Activated CD8-positive, alpha-beta memory T cell treated with anti-CD3 and anti-CD28 coated beads, Interleukin-2, amount 10 ng/mL, durations not matched to agents 7 days and 5 days (primary cell): ENCODE results near the gene TSPAN15. TPM values are rescaled to one million over a fixed set of nuclear protein-coding genes. Genes with fewer than 3 reads are reported as not detected.

Experiments
- ATAC-seq: fragments of 150-1000 bp; cut with Tn5 transposase; one replicate; pipeline ENCODE4 v1.10.0; 2021; ENCODE audit warnings: moderate library complexity
- CTCF ChIA-PET: fragments of 350-600 bp; sonication (Branson Sonifier 250); formaldehyde crosslinking; loops from one replicate; lab custom pipeline; 2021; ENCODE audit warnings: antibody characterized with exemption; lab: Charles Lee
- DNase-seq: peaks from one replicate; pipeline ENCODE4 v3.0.0-alpha.2; 2020
- H3K27ac Mint-ChIP-seq: one replicate; pipeline ENCODE4 v1.8.0; 2021; ENCODE audit warnings: mild to moderate bottlenecking, mixed read lengths
- H3K27me3 Mint-ChIP-seq: one replicate; pipeline ENCODE4 v1.8.0; 2021; ENCODE audit warnings: mixed read lengths
- H3K36me3 Mint-ChIP-seq: one replicate; pipeline ENCODE4 v1.8.0; 2021; ENCODE audit warnings: mild to moderate bottlenecking, mixed read lengths
- H3K4me1 Mint-ChIP-seq: one replicate; pipeline ENCODE4 v1.8.0; 2021; ENCODE audit warnings: mixed read lengths
- H3K4me3 Mint-ChIP-seq: one replicate; pipeline ENCODE4 v1.8.0; 2021; ENCODE audit warnings: mild to moderate bottlenecking, moderate library complexity, mixed read lengths
- H3K9me3 Mint-ChIP-seq: one replicate; pipeline ENCODE4 v1.8.0; 2022; ENCODE audit warnings: low read depth, mixed read lengths
- total RNA-seq, 2 experiments: library from RNA; stranded (reverse); gene quantifications; one replicate each; pipeline ENCODE4 v1.2.3, GENCODE V29; 2021

The TSPAN15 gene
- 1 to 10 TPM; 2.5 to 4.2 TPM for total RNA-seq

DNA sequence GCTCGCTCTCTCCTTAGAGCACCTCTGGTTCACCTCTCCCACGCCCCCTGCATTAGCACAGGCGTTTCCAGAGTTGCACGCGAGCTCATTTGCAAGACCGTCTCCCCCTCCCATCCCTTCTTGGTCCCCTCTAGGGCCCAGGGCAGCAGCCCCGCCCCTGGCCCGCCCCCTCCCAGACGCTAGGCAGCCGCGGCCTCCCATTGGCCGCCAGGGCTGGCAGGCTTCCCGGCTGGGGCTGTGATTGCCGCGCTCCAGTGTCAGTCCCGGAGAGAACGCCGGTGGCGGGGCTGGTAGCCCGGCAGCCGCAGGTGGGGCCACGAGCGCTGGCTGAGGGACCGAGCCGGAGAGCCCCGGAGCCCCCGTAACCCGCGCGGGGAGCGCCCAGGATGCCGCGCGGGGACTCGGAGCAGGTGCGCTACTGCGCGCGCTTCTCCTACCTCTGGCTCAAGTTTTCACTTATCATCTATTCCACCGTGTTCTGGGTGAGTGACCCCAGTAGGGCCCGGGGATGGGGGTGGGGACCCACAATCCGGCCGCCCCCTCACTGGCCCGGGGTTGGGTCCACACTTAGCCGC is at the start of gene TSPAN15:
Gene TSPAN15, plus strand, starts transcription at position 257 of the 575 bp plus-strand sequence. Its CDS starts 130 bp downstream, at position 387.
- ATAC-seq (peak; percentile 94), DNase-seq (peak; percentile 84)
- H3K27ac Mint-ChIP-seq: no peak within 1 kb of the TSS
- CTCF ChIA-PET: interaction anchor here (0.9 to 6.8 kb wide), 6 partner anchors 9 to 55 kb away, joined by 3 to 23 read pairs (median 6); no protein-coding TSS in a partner anchor
- H3K4me3 Mint-ChIP-seq: peak within 1 kb of the TSS; percentile 73
- H3K4me1 Mint-ChIP-seq: peaks cover 28% of the 10 kb centered on the region
- no peaks in the 10 kb centered on the region for H3K36me3 Mint-ChIP-seq
- H3K27me3 Mint-ChIP-seq: peaks cover 17% of the 10 kb centered on the region
- H3K9me3 Mint-ChIP-seq: no peaks in the 10 kb centered on the region

- no peak for DNase-seq
- no peaks in the 10 kb centered on the region for H3K9me3 Mint-ChIP-seq
- no peak overlapping the region for H3K4me3 Mint-ChIP-seq
- CTCF ChIA-PET: interaction anchor here (2.9 kb wide), 1 partner anchor 10 kb away, joined by 15 read pairs; no protein-coding TSS in a partner anchor
- no peak for ATAC-seq
- H3K4me1 Mint-ChIP-seq: peaks cover 2% of the 10 kb centered on the region
- H3K27me3 Mint-ChIP-seq: no peaks in the 10 kb centered on the region
- no peak overlapping the region for H3K27ac Mint-ChIP-seq
- peaks cover 36% of the 10 kb centered on the region for H3K36me3 Mint-ChIP-seq
Measured at GRCh38 chr10:69402386-69402785, 48.9 kb upstream of the TSPAN15 start.

DNA sequence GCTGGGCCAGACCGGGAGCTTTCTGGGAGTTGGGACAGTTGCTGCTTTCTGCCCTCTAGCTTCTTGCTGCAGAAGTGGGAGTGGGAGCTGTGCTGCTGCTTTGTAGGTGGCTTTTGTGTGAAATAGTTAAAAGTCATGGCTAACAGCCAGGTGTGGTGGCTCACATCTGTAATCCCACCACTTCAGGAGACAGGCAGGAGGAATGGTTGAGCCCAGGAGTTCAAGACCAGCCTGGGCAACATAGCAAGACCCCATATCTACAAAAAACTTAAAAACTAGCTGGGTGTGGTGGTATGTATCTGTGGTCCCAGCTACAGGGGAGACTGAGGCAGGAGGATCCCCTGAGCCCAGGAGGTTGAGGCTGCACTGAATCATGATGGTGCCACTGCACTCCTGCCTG is 48.2 kb upstream of the TSPAN15 start:
- no peaks in the 10 kb centered on the region for H3K27me3 Mint-ChIP-seq
- no peak for ATAC-seq

DNA sequence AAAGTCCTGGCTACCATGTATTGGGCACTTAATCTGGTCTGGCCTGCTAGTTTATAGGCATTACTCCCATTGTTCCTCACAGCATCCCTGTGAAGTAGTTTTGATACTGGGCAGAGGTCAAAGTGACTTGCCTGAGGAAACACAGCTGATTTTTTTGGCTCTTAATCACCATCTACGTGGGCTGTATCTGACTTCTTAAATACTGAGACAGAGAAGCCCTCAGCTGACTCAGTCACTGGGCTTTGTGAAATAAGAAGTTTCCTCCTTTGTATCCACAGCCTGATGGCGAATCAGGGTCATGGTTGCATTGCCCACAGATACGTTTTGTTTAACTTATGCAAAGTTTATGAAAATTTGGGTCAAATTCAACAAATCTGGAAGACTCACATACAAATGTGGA is 47.7 kb upstream of the TSPAN15 start:
- Mint-ChIP-seq H3K27ac (no peak overlapping the region), H3K9me3 (no peaks in the 10 kb centered on the region), H3K27me3 (no peaks in the 10 kb centered on the region), H3K4me1 (peaks cover 9% of the 10 kb centered on the region), H3K36me3 (peaks cover 30% of the 10 kb centered on the region), H3K4me3 (no peak overlapping the region)
- no peak for DNase-seq
- no peak for ATAC-seq
- CTCF ChIA-PET: interaction anchor here (0.6 to 2.9 kb wide), 5 partner anchors 11 to 479 kb away, joined by 3 to 15 read pairs (median 3); no protein-coding TSS in a partner anchor

More for the DNA sequence above, 48.2 kb upstream of the TSPAN15 start:
- Mint-ChIP-seq H3K4me3 (no peak overlapping the region), H3K4me1 (peaks cover 5% of the 10 kb centered on the region), H3K27ac (no peak overlapping the region), H3K36me3 (peaks cover 35% of the 10 kb centered on the region), H3K9me3 (no peaks in the 10 kb centered on the region)
- CTCF ChIA-PET: interaction anchor here (0.6 to 2.9 kb wide), 4 partner anchors 10 to 478 kb away, joined by 3 to 15 read pairs (median 4); no protein-coding TSS in a partner anchor
- DNase-seq: no peak

GRCh38 chr10:69404786-69405185 is 46.5 kb upstream of the TSPAN15 start:
- DNase-seq: no peak
- no peak overlapping the region for H3K27ac Mint-ChIP-seq
- H3K4me3 Mint-ChIP-seq: no peak overlapping the region
- CTCF ChIA-PET: interaction anchor here (2.9 kb wide), 1 partner anchor 12 kb away, joined by 15 read pairs; no protein-coding TSS in a partner anchor
- H3K27me3 Mint-ChIP-seq: no peaks in the 10 kb centered on the region
- ATAC-seq: no peak
- peaks cover 15% of the 10 kb centered on the region for H3K4me1 Mint-ChIP-seq
- peaks cover 24% of the 10 kb centered on the region for H3K36me3 Mint-ChIP-seq
- no peaks in the 10 kb centered on the region for H3K9me3 Mint-ChIP-seq

GRCh38 chr10:69405221-69405620 is 46.0 kb upstream of the TSPAN15 start:
- CTCF ChIA-PET: interaction anchor here (1.0 kb wide), 1 partner anchor 60 kb away, joined by 3 read pairs; no protein-coding TSS in a partner anchor
- no peak for ATAC-seq
- no peak overlapping the region for H3K27ac Mint-ChIP-seq
- peaks cover 18% of the 10 kb centered on the region for H3K4me1 Mint-ChIP-seq
- H3K27me3 Mint-ChIP-seq: no peaks in the 10 kb centered on the region
- H3K9me3 Mint-ChIP-seq: no peaks in the 10 kb centered on the region
- peaks cover 20% of the 10 kb centered on the region for H3K36me3 Mint-ChIP-seq
- H3K4me3 Mint-ChIP-seq: no peak overlapping the region
- DNase-seq: no peak

- Mint-ChIP-seq H3K27ac (peak overlapping the region; percentile 50), H3K36me3 (peaks cover 13% of the 10 kb centered on the region), H3K4me3 (no peak overlapping the region), H3K4me1 (peaks cover 18% of the 10 kb centered on the region), H3K9me3 (no peaks in the 10 kb centered on the region), H3K27me3 (no peaks in the 10 kb centered on the region)
- DNase-seq (no peak), ATAC-seq (no peak)
- CTCF ChIA-PET: interaction anchor here (0.7 to 3.0 kb wide), 15 partner anchors 8 to 231 kb away, joined by 3 to 44 read pairs (median 12); partner anchors contain the start of genes TACR2 and TSPAN15
Measured at GRCh38 chr10:69406302-69406811, 44.9 kb upstream of the TSPAN15 start.

GRCh38 chr10:69406816-69407580 is 44.3 kb upstream of the TSPAN15 start:
- Mint-ChIP-seq H3K27ac (no peak overlapping the region), H3K27me3 (no peaks in the 10 kb centered on the region), H3K4me1 (peaks cover 18% of the 10 kb centered on the region), H3K36me3 (peaks cover 8% of the 10 kb centered on the region), H3K9me3 (no peaks in the 10 kb centered on the region), H3K4me3 (no peak overlapping the region)
- CTCF ChIA-PET: interaction anchor here (0.7 to 3.0 kb wide), 26 partner anchors 9 to 417 kb away, joined by 3 to 44 read pairs (median 10); partner anchors contain the start of genes TACR2 and TSPAN15
- no peak for DNase-seq
- ATAC-seq: no peak

DNA sequence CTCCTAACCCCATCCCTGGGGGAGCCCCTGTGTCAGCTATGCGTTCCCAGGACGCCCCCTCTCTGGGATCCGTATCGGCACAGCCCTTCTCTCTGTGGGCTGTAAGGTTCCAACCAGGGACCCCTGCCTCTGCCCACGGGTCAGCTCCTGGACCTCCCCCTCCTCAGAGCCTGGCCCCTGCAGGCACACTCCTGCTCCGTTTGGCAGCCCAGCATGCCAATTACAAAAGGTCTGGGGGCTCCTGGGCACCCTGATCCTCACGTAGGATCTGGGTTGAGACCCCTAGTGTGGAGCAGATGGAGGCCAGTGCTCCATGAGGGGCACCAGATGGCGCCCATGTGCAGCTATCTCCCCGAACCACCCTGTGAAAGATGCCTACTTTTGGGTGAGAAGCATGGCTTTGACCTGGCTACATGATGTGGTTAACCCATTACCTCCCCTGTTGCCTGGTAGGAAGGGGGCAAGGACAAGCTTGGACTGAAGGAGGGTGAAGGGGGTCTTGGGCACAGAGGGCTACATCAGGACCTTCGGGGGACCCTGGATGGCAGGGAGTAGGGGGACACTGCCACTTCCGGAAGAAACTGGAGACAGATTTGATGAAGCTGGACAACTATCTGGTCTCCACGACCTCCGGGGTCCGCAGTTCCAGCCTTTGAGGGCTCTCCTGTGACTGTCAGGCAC is 43.5 kb upstream of the TSPAN15 start:
- no peaks in the 10 kb centered on the region for H3K27me3 Mint-ChIP-seq
- peaks cover 4% of the 10 kb centered on the region for H3K36me3 Mint-ChIP-seq
- ATAC-seq: no peak
- peaks cover 18% of the 10 kb centered on the region for H3K4me1 Mint-ChIP-seq
- peak; percentile 56 for DNase-seq
- H3K4me3 Mint-ChIP-seq: no peak overlapping the region
- H3K9me3 Mint-ChIP-seq: no peaks in the 10 kb centered on the region
- CTCF ChIA-PET: interaction anchor here (0.5 to 3.0 kb wide), 46 partner anchors 9 to 452 kb away, joined by 3 to 44 read pairs (median 4); partner anchors contain the start of genes DDX21, FAM241B, TACR2 and TSPAN15
- peak overlapping the region; percentile 77 for H3K27ac Mint-ChIP-seq

DNA sequence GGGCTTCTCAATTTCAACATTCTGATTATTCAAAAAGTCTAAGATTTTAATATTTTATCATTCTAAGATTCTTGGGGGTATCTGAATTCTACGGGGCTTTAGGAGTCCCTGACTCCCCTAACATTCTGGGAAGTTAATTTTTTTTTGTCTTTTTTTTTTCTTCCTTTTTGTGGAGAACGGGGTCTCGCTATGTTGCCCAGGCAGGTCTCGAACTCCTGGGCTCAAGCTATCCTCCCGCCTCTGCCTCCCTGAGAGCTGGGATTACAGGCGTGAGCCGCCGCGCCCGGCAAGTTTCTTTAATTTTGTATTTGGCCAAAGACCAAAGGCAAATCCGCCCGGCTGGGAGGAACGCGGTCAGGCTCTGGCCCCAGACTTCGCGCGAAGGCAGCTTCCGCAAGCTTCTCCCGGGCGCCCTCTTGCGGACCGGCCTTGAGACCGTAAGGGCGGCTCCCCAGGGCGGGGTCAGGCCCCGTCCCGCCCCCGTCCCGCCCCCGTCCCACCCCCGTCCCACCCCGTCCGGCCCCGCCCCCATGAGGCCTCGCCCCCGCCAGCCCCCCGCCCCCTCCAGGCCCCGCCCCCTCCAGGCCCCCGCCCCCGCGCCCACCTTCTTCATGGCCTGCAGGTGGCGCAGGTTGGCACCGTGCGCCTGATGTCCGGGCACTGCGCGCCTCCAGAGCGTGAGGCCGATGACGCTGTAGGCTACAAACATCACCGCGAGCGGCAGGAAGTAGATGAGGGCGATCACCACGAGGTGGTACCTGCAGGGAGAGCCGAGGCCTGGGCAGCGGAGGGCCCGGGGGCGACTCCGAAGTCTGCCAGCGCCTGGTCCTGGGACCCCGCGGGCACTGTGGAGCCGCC is 42.7 kb upstream of the TSPAN15 start:
- CTCF ChIA-PET: interaction anchor here (0.5 to 3.0 kb wide), 43 partner anchors 9 to 452 kb away, joined by 3 to 44 read pairs (median 5); partner anchors contain the start of genes DDX21, FAM241B, TACR2 and TSPAN15
- Mint-ChIP-seq H3K27me3 (no peaks in the 10 kb centered on the region), H3K4me1 (peaks cover 18% of the 10 kb centered on the region), H3K9me3 (no peaks in the 10 kb centered on the region), H3K36me3 (peaks cover 1% of the 10 kb centered on the region), H3K4me3 (peak overlapping the region; percentile 54), H3K27ac (peak overlapping the region; percentile 77)
- DNase-seq: peak; percentile 94
- peak; percentile 94 for ATAC-seq

DNA sequence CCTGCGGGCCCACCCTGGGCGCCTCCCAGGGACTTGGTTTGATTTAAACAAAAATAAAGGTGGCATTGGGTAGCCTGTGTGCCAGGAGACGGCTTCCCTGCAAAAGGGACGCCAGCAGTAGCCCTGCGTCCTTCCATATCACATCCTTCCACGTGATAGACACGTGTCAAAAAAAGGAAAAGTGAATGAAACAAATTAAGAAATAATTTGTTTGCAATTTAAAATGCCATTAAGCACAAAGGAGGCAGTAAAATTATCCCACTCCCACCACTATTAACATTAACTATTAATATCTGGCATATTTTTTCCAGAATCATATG is 42.1 kb upstream of the TSPAN15 start:
- H3K4me3 Mint-ChIP-seq: no peak overlapping the region
- ATAC-seq: no peak

DNA sequence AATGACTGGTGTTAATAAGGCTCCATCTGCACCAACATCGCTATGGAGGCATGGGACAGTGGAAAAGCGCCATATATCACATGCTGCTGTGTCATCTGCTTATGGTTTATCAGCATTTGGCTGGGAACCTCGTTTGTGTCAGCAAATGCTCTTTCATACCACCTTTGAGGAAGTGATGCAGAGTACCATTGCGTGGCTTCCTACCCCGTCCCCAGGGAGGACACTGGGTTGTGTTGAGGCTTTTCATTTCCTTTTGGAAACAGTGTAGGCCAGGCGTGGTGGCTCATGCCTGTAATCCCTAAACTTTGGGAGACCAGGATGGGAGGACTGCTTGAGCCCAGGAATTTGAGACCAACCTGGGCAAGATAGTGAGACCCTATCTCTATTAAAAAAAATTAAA is 41.3 kb upstream of the TSPAN15 start:
- no peak overlapping the region for H3K27ac Mint-ChIP-seq
- CTCF ChIA-PET: no interaction called here
- H3K4me3 Mint-ChIP-seq: no peak overlapping the region
- H3K36me3 Mint-ChIP-seq: no peaks in the 10 kb centered on the region
- H3K4me1 Mint-ChIP-seq: peaks cover 18% of the 10 kb centered on the region
- ATAC-seq: no peak
- no peak for DNase-seq
- no peaks in the 10 kb centered on the region for H3K9me3 Mint-ChIP-seq
- no peaks in the 10 kb centered on the region for H3K27me3 Mint-ChIP-seq

More for the DNA sequence above, 42.1 kb upstream of the TSPAN15 start:
- H3K36me3 Mint-ChIP-seq: peaks cover 1% of the 10 kb centered on the region
- no peaks in the 10 kb centered on the region for H3K27me3 Mint-ChIP-seq
- CTCF ChIA-PET: interaction anchor here (1.0 to 3.0 kb wide), 15 partner anchors 11 to 453 kb away, joined by 4 to 44 read pairs (median 10); partner anchors contain the start of gene DDX21
- H3K9me3 Mint-ChIP-seq: no peaks in the 10 kb centered on the region
- H3K27ac Mint-ChIP-seq: peak overlapping the region; percentile 63
- no peak for DNase-seq
- H3K4me1 Mint-ChIP-seq: peaks cover 18% of the 10 kb centered on the region
